Measurements from ENCODE around the gene KCNG2.
"Not testable (repeated sequence)": the region's sequence is repeated elsewhere in the genome, so short reads cannot be mapped to it uniquely, and the experiment has no call there.

The KCNG2 gene

GRCh38 chr18:79870301-79871025 is 72.7 kb downstream of the KCNG2 start:
- no peak for DNase-seq (ENCODE audit: low read depth)

- no peak for DNase-seq (ENCODE audit: low read depth)
Measured at GRCh38 chr18:79871026-79871390, 73.3 kb downstream of the KCNG2 start.

GRCh38 chr18:79871481-79872091 is 73.8 kb downstream of the KCNG2 start:
- no peak for DNase-seq (ENCODE audit: low read depth)

- no peak for DNase-seq (ENCODE audit: low read depth)
Measured at GRCh38 chr18:79872527-79873444, 75.0 kb downstream of the KCNG2 start.

GRCh38 chr18:79873449-79874110 is 75.8 kb downstream of the KCNG2 start:
- no peak for DNase-seq (ENCODE audit: low read depth)

GRCh38 chr18:79874553-79875530 is 77.1 kb downstream of the KCNG2 start:
- no peak for DNase-seq (ENCODE audit: low read depth)

GRCh38 chr18:79875531-79875919 is 77.8 kb downstream of the KCNG2 start:
- no peak for DNase-seq (ENCODE audit: low read depth)

- DNase-seq (ENCODE audit: low read depth): no peak
Measured at GRCh38 chr18:79875931-79876461, 78.3 kb downstream of the KCNG2 start.

- DNase-seq (ENCODE audit: low read depth): no peak
Measured at GRCh38 chr18:79876497-79876896, 78.8 kb downstream of the KCNG2 start.

GRCh38 chr18:79877163-79878091 is 79.7 kb downstream of the KCNG2 start:
- DNase-seq (ENCODE audit: low read depth): no peak

GRCh38 chr18:79878246-79878645 is 80.5 kb downstream of the KCNG2 start:
- not testable (repeated sequence) for DNase-seq (ENCODE audit: low read depth)

GRCh38 chr18:79878741-79879378 is 81.1 kb downstream of the KCNG2 start:
- no peak for DNase-seq (ENCODE audit: low read depth)

GRCh38 chr18:79879566-79879965 is 81.8 kb downstream of the KCNG2 start:
- no peak for DNase-seq (ENCODE audit: low read depth)

GRCh38 chr18:79881695-79882094 is 84.0 kb downstream of the KCNG2 start:
- DNase-seq (ENCODE audit: low read depth): no peak

GRCh38 chr18:79882522-79883241 is 84.9 kb downstream of the KCNG2 start:
- DNase-seq (ENCODE audit: low read depth): no peak

GRCh38 chr18:79883461-79884293 is 85.9 kb downstream of the KCNG2 start:
- no peak for DNase-seq (ENCODE audit: low read depth)

GRCh38 chr18:79884294-79884962 is 86.7 kb downstream of the KCNG2 start:
- DNase-seq (ENCODE audit: low read depth): no peak

Measured in GM04504 (cell line).